GM21619 (cell line): Measurements from ENCODE around the gene TAS1R3.
"Not testable (repeated sequence)": the region's sequence is repeated elsewhere in the genome, so short reads cannot be mapped to it uniquely, and the experiment has no call there.

Experiments
- ATAC-seq: cut with Tn5 transposase; IDR thresholded peaks from one replicate; pipeline ENCODE4 v1.9.1; 2021; ENCODE audit not compliant: unreplicated experiment

The TAS1R3 gene

GRCh38 chr1:1307923-1308755 lies 22.9 kb upstream of the TAS1R3 start, which contains the start of the genes ACAP3 and PUSL1:
Gene ACAP3, minus strand, starts transcription at chr1:1307930. Its CDS starts 115 bp downstream, at chr1:1307815.
Gene PUSL1, plus strand, starts transcription at chr1:1308597. Its CDS starts 47 bp downstream, at chr1:1308644.
- peak; percentile 50 for ATAC-seq

- ATAC-seq: no peak
These were observed 22.3 kb upstream of the TAS1R3 start for GRCh38 chr1:1308756-1309250.

GRCh38 chr1:1309251-1310108 lies 21.6 kb upstream of the TAS1R3 start:
- no peak for ATAC-seq

- no peak for ATAC-seq
These were observed 21.0 kb upstream of the TAS1R3 start for GRCh38 chr1:1310109-1310385.

GRCh38 chr1:1310476-1311053 lies 20.5 kb upstream of the TAS1R3 start:
- no peak for ATAC-seq

- ATAC-seq: no peak
These were observed 19.7 kb upstream of the TAS1R3 start for GRCh38 chr1:1311107-1312104.

- ATAC-seq: no peak
These were observed 18.4 kb upstream of the TAS1R3 start for GRCh38 chr1:1312450-1313314.

GRCh38 chr1:1313500-1314236 lies 17.4 kb upstream of the TAS1R3 start:
- no peak for ATAC-seq

- no peak for ATAC-seq
These were observed 16.9 kb upstream of the TAS1R3 start for GRCh38 chr1:1314237-1314586.

- no peak for ATAC-seq
These were observed 16.3 kb upstream of the TAS1R3 start for GRCh38 chr1:1314678-1315335.

- no peak for ATAC-seq
These were observed 15.6 kb upstream of the TAS1R3 start for GRCh38 chr1:1315435-1315954.

GRCh38 chr1:1316199-1316598 lies 14.9 kb upstream of the TAS1R3 start:
- ATAC-seq: not testable (repeated sequence)

- no peak for ATAC-seq
These were observed 13.7 kb upstream of the TAS1R3 start for GRCh38 chr1:1317420-1317819.

- no peak for ATAC-seq
These were observed 12.9 kb upstream of the TAS1R3 start for GRCh38 chr1:1318131-1318652.

GRCh38 chr1:1318777-1319645 lies 12.1 kb upstream of the TAS1R3 start:
- ATAC-seq: no peak

GRCh38 chr1:1319646-1319941 lies 11.5 kb upstream of the TAS1R3 start:
- ATAC-seq: no peak
